Nephron (organoid): ENCODE measurements around the gene ASXL1.

Experiments
- H3K27ac Mint-ChIP-seq, 3 experiments: 2 replicates each; pipeline ENCODE4 v1.8.0; 2020; ENCODE audit warnings: mixed read lengths in 3 of 3, mild to moderate bottlenecking in 2 of 3, moderate library complexity in 1 of 3
- H3K27me3 Mint-ChIP-seq: 2 replicates; pipeline ENCODE4 v1.8.0; 2021; ENCODE audit warnings: low read depth, mild to moderate bottlenecking, moderate library complexity, mixed read lengths
- H3K36me3 Mint-ChIP-seq: 2 replicates; pipeline ENCODE4 v1.8.0; 2020; ENCODE audit warnings: low read depth, mixed read lengths
- H3K4me1 Mint-ChIP-seq: 2 replicates; pipeline ENCODE4 v1.8.0; 2020; ENCODE audit warnings: mixed read lengths
- H3K4me3 Mint-ChIP-seq, 3 experiments: 2 replicates each; pipeline ENCODE4 v1.8.0; 2020; ENCODE audit warnings: mild to moderate bottlenecking in 3 of 3, mixed read lengths in 3 of 3, moderate library complexity in 2 of 3
- H3K9me3 Mint-ChIP-seq: 2 replicates; pipeline ENCODE4 v1.8.0; 2020; ENCODE audit warnings: mixed read lengths
- TF ChIP-seq, protein P1 (sequence below), 3 experiments: fragments of 200-600 bp; sonication (generic); IDR thresholded peaks; one replicate each; pipeline ENCODE4 v1.5.0; 2021; ENCODE audit warnings: antibody characterized with exemption in 3 of 3; ENCODE audit not compliant: unreplicated experiment in 3 of 3

ASXL1 gene

DNA sequence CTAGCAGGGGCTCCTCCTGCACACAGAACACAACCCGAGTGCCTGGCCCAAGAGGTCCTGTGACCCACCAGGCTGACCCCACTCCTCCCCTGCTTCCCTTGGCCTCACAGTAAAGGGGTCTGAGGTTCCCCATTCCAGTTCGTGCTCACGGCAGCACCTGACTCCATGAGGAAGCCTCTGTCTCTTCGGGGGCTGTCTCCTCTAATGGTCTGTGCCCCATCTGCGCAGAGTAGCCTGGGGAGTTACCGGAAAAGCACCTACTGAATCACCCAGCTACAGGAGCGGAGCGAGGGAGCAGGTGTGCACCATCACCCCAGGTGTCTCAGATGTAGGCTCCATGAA lies 93.2 kb downstream of the ASXL1 start:
- Mint-ChIP-seq H3K4me1 (peaks cover 13% of the 10 kb centered on the region), H3K27me3 (no peaks in the 10 kb centered on the region), H3K36me3 (peaks cover 48% of the 10 kb centered on the region), H3K27ac (peak overlapping the region in 2 of 3 experiments; percentile 20 to 50), H3K4me3 (no peak overlapping the region), H3K9me3 (no peaks in the 10 kb centered on the region)
- TF ChIP-seq, protein P1, sequence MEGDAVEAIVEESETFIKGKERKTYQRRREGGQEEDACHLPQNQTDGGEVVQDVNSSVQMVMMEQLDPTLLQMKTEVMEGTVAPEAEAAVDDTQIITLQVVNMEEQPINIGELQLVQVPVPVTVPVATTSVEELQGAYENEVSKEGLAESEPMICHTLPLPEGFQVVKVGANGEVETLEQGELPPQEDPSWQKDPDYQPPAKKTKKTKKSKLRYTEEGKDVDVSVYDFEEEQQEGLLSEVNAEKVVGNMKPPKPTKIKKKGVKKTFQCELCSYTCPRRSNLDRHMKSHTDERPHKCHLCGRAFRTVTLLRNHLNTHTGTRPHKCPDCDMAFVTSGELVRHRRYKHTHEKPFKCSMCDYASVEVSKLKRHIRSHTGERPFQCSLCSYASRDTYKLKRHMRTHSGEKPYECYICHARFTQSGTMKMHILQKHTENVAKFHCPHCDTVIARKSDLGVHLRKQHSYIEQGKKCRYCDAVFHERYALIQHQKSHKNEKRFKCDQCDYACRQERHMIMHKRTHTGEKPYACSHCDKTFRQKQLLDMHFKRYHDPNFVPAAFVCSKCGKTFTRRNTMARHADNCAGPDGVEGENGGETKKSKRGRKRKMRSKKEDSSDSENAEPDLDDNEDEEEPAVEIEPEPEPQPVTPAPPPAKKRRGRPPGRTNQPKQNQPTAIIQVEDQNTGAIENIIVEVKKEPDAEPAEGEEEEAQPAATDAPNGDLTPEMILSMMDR (IDR thresholded peaks at IDR 0.05; ENCODE audit: unreplicated experiment in 3 of 3), result no peak

DNA sequence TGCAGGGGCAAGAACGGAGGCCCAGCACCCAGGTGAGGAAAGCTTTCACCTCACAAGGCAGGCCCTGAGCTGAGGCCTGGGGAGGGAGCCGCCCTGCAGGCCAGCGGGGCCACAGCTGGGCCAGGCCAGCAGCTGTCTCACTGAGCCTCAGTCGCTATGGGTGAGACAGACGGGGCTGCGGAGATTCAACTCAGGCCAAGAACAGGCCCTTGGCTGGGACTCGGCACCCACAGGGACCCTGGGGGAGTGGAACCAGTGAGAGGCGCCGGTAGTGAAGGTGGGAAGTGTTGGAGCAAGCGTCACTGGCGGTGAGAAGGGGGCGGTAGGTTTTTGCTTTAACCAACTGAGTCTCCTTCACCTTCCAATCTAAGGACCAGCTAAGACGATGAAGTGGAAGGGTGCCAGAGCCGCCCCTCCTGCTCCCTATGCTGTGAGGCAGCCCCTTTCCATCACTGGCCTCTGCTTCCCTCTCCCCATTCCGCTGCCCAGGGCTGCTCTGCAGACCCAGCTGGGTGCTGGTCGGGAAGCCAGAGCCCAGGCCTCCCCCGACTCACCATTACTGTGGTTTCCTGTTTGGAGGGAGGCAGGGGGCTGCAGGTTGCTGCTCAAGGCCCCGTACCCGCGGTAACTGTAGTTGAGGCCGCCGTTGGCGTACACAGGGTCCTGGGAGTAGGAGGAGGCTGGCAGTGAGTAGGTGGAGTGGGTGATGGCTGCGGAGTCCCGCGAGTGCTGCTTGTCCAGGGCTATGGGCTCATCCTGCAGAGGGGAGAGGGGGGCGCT lies 93.7 kb downstream of the ASXL1 start:
- H3K4me3 Mint-ChIP-seq, result no peak overlapping the region
- TF ChIP-seq, protein P1 (IDR thresholded peaks at IDR 0.05; ENCODE audit: unreplicated experiment in 3 of 3), result no peak
- H3K36me3 Mint-ChIP-seq, result peaks cover 43% of the 10 kb centered on the region
- no peaks in the 10 kb centered on the region for H3K9me3 Mint-ChIP-seq
- peaks cover 11% of the 10 kb centered on the region for H3K4me1 Mint-ChIP-seq
- H3K27ac Mint-ChIP-seq, result peak overlapping the region in 2 of 3 experiments; percentile 20 to 50
- H3K27me3 Mint-ChIP-seq, result no peaks in the 10 kb centered on the region

- Mint-ChIP-seq H3K36me3 (peaks cover 37% of the 10 kb centered on the region), H3K9me3 (no peaks in the 10 kb centered on the region), H3K27ac (no peak overlapping the region), H3K4me3 (no peak overlapping the region), H3K4me1 (peaks cover 9% of the 10 kb centered on the region), H3K27me3 (no peaks in the 10 kb centered on the region)
- TF ChIP-seq, protein P1 (IDR thresholded peaks at IDR 0.05; ENCODE audit: unreplicated experiment in 3 of 3), result no peak
Measured at GRCh38 chr20:32452776-32453466, 94.8 kb downstream of the ASXL1 start.

GRCh38 chr20:32453467-32454163 lies 95.5 kb downstream of the ASXL1 start:
- Mint-ChIP-seq H3K4me3 (no peak overlapping the region), H3K4me1 (peaks cover 12% of the 10 kb centered on the region), H3K27ac (no peak overlapping the region), H3K9me3 (no peaks in the 10 kb centered on the region), H3K36me3 (peaks cover 34% of the 10 kb centered on the region), H3K27me3 (peaks cover 3% of the 10 kb centered on the region)
- TF ChIP-seq, protein P1 (IDR thresholded peaks at IDR 0.05; ENCODE audit: unreplicated experiment in 3 of 3), result no peak

DNA sequence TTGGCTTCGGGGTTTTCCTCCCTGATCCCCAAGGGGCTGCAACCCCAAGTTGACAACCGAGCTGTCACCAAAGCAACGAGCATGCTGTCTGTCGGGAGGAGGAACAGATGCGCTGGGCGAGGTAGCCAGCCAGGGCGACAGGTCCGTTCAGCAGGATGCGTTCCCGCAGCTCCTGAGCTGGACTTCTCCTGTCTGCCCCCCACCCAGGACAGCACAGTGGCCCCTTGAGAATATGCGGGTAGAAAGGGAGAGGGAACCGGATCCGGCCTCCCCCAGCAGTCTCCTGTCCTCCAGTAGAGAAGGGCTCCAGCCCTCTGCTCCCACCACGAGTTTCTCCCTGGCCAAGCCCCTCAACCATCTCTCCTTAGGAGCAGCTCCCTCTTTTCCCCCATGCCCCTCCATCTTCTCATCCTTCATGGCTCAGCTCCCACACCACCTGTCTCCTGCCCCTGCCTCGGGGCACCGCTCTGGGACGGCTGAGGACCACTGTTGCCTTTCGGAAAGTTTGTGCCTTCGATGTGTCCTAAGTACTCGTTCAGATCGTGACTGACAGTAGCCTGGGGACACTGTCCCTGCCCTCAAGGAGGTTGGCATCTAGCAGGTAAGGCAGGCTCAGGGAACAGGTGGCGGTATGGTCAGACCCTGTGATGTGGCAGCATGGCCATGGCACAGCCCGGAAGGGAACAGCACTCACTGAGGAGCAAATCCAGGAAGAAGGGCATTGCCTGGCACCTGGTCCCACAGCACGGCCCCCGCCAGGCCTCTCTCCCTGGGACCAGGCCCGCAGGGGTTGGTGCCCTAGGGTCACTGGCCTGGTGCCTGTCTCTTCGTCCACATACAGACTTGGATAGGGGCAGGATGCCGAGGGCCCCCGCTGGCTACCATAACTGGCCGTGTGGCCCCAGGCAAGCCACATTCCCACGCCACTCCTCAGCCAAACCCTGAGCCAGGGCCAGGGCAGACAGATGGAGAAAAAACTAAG lies 96.3 kb downstream of the ASXL1 start:
- peaks cover 3% of the 10 kb centered on the region for H3K27me3 Mint-ChIP-seq
- H3K27ac Mint-ChIP-seq, result peak overlapping the region; percentile 64 to 88 (median 83)
- no peaks in the 10 kb centered on the region for H3K9me3 Mint-ChIP-seq
- peaks cover 14% of the 10 kb centered on the region for H3K4me1 Mint-ChIP-seq
- no peak overlapping the region for H3K4me3 Mint-ChIP-seq
- TF ChIP-seq, protein P1 (IDR thresholded peaks at IDR 0.05; ENCODE audit: unreplicated experiment in 3 of 3), result no peak
- peaks cover 29% of the 10 kb centered on the region for H3K36me3 Mint-ChIP-seq
